NCI-H1417 treated with DMSO at 0.1 percent for 48 hours (cell line): ENCODE results near the gene B4GALT6.

Source experiments
- DNase-seq: peaks from one replicate; lab custom pipeline; 2025; lab: John Stamatoyannopoulos, UW

Gene B4GALT6

GRCh38 chr18:31595121-31595771, 89.1 kb downstream of the B4GALT6 start:
- DNase-seq, result no peak

- no peak for DNase-seq
Measured at GRCh38 chr18:31592506-31593157, 91.7 kb downstream of the B4GALT6 start.

DNA sequence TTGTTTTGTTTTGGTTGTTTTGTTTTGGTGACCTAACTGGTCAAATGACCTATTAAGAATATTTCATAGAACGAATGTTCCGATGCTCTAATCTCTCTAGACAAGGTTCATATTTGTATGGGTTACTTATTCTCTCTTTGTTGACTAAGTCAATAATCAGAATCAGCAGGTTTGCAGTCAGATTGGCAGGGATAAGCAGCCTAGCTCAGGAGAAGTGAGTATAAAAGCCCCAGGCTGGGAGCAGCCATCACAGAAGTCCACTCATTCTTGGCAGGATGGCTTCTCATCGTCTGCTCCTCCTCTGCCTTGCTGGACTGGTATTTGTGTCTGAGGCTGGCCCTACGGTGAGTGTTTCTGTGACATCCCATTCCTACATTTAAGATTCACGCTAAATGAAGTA, 92.8 kb downstream of the B4GALT6 start, which contains the start of gene TTR:
TSS of gene TTR (plus strand) at position 250 of the 400 bp plus-strand sequence. CDS start at position 276, 26 bp downstream.
- DNase-seq, result no peak

DNA sequence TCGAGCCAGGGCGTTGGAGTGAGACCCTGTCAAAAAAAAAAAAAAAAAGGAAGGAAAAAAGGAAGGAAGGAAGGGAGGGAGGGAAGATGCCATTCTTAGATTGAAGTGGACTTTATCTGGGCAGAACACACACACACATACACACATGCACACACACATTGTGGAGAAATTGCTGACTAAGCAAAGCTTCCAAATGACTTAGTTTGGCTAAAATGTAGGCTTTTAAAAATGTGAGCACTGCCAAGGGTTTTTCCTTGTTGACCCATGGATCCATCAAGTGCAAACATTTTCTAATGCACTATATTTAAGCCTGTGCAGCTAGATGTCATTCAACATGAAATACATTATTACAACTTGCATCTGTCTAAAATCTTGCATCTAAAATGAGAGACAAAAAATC, 93.3 kb downstream of the B4GALT6 start:
- DNase-seq, result no peak

GRCh38 chr18:31590570-31590969, 93.8 kb downstream of the B4GALT6 start:
- DNase-seq, result no peak

DNA sequence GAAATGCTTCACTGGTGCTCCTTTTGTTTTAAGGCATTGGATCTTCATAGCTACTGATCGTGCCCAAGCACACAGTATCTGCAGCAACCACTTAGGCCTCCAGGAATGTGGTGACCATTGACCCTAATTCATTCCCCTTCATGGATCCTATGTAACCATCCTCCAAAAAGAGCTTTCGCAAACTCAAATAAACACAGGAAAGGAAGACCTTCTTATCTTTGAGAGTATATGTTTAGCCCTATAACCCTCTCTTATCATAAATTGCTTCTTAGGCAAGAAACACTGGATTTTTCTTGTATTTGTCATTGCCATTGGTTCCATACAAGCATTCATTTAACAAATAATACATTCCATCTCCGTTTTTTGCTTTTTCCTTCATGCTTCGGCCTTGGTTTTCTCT, 96.9 kb downstream of the B4GALT6 start:
- no peak for DNase-seq

GRCh38 chr18:31586616-31587015, 97.8 kb downstream of the B4GALT6 start:
- no peak for DNase-seq

DNA sequence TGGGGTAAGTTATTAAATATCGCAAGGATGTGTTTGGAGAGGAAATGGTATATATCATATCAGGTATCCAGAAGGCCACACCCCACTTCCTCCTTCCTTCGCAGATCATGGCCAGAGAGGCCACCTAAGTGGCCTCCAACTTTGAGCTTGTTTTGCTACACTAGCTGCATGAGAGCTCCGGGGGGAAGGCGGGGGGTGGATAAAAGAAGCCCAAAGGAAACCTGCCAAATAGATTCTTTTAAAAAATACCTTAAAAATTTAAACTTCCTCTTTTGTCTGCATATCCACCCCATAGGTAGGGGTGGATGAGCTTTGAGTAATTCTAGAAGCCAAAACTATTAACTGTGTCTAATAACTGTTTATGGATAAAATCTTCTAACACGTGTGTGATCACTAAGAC, 98.4 kb downstream of the B4GALT6 start:
- DNase-seq, result no peak

- DNase-seq, result no peak
Measured at GRCh38 chr18:31583185-31583854, 101.1 kb downstream of the B4GALT6 start.

DNA sequence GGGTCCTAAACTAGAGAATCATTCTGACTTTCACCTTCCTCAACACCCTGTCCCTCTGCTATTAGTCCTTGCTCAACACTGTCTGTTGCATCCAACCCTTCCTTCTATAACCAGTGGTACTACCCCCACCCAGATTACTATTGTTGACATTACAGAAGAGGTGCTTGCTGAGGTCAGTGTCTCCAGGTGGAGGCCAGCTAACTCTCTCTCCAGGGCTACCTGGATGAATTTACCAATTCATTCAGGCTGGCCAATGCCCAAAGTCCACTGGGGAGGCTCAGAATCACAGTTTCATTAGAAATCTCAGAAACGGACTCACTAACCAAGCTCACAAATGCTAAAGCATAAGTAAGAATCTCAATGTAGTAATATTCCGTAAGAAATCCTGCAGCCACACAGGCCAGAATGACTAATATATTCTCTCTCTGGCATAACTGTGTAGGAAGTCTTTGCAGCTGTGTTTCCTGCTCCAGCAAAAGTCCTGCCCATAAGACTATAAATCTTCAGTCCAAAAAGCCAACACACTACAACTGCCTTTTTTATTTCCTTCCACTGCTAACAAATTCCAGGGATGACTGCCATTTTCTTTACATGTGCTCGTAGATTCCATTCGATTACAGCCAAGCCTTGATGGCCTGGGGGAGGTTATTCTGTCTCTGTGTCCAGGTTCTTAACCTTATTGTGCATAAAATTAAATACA, 102.7 kb downstream of the B4GALT6 start:
- no peak for DNase-seq

GRCh38 chr18:31579375-31579774, 105.0 kb downstream of the B4GALT6 start:
- DNase-seq, result no peak

GRCh38 chr18:31578126-31578525, 106.3 kb downstream of the B4GALT6 start:
- DNase-seq, result no peak

GRCh38 chr18:31577195-31577594, 107.2 kb downstream of the B4GALT6 start:
- no peak for DNase-seq

- DNase-seq, result no peak
Measured at GRCh38 chr18:31576670-31577069, 107.7 kb downstream of the B4GALT6 start.

GRCh38 chr18:31575515-31576257, 108.7 kb downstream of the B4GALT6 start:
- DNase-seq, result no peak

DNA sequence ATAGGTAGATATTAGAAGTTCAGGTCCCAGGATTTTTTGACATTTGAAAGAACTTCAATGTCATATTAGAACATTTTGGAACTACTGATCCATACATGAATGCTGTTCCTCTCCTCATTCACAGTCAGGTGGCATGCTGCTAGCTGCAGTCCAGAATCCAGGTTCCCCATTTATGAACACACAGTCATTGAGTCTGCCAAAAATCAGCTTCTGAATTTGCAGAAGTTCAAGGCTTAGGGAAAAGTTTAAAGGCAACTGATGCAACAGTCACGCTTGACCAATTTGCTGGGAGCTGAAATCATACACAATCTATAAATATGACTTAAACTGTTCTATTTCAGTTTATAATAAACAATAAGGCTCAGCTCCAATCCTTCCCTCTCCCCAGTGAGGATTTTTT, 110.0 kb downstream of the B4GALT6 start:
- no peak for DNase-seq
